IMR-90 (cell line): ENCODE data around the gene KCNQ1.

Source experiments
- CHD1 ChIP-seq: IDR thresholded peaks from 2 replicates; pipeline ENCODE4 v1.6.1; 2012; ENCODE audit warnings: low read depth, low read length, improper control_type of control experiment
- FOS ChIP-seq: fragments of 150-350 bp; IDR thresholded peaks from 2 replicates; pipeline ENCODE4 v1.6.1; 2016; ENCODE audit warnings: low read depth, low read length
- MAFK ChIP-seq: IDR thresholded peaks from 2 replicates; pipeline ENCODE4 v1.6.1; 2012; ENCODE audit warnings: low read depth, low read length, improper control_type of control experiment
- MXI1 ChIP-seq: IDR thresholded peaks from 2 replicates; pipeline ENCODE4 v1.6.1; 2012; ENCODE audit warnings: low read depth, mild to moderate bottlenecking, low read length, moderate library complexity, borderline replicate concordance
- NFE2L2 ChIP-seq: fragments of 150-350 bp; IDR thresholded peaks from 2 replicates; pipeline ENCODE4 v1.6.1; 2016; ENCODE audit warnings: low read depth, mild to moderate bottlenecking, low read length
- POLR2A ChIP-seq: IDR thresholded peaks from 2 replicates; pipeline ENCODE4 v1.6.1; 2012; ENCODE audit warnings: mild to moderate bottlenecking, low read depth, low read length
- RAD21 ChIP-seq: IDR thresholded peaks from 2 replicates; pipeline ENCODE4 v1.6.1; 2012; ENCODE audit warnings: low read length, improper control_type of control experiment
- RCOR1 ChIP-seq: IDR thresholded peaks from 2 replicates; pipeline ENCODE4 v1.6.1; 2012; ENCODE audit warnings: mild to moderate bottlenecking, low read length, improper control_type of control experiment; ENCODE audit not compliant: insufficient replicate concordance
- RFX5 ChIP-seq: IDR thresholded peaks from 2 replicates; pipeline ENCODE4 v1.8.0; 2012; ENCODE audit warnings: low read depth, mild to moderate bottlenecking, low read length, moderate library complexity
- TF ChIP-seq, protein P1 (sequence below): fragments of 150-350 bp; IDR thresholded peaks from 2 replicates; pipeline ENCODE4 v1.6.1; 2017; ENCODE audit warnings: mild to moderate bottlenecking, antibody characterized with exemption, low read length, low read depth
- TF ChIP-seq, protein P2 (sequence below): conservative IDR thresholded peaks from 2 replicates; pipeline ENCODE4 v1.5.1; 2012; ENCODE audit warnings: mild to moderate bottlenecking, low read depth, low read length, improper control_type of control experiment

DNA sequence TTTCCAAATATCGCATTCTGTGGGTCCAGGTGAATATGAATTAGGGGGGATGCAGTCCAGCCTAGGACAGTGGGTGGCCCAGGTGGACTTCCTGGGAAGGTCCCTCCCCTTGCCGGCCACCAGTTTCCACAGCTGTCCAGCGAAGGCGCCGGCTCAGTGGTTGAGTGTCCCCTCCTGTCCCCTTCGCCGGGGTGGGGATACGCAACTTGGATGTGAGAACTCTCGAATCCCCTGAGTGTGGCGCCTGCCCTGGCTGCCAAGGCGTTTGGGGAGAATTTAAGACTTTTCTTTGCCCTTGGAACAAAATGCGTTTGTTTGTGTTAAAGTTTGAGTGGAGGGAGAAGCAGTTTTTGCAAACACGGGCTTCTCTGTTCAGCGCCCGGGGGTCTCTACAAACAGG is 131.3 kb downstream of the KCNQ1 start:
- TF ChIP-seq MAFK (no peak), CHD1 (no peak), POLR2A (no peak), MXI1 (no peak), RAD21 (no peak), RFX5 (no peak), FOS (no peak), NFE2L2 (no peak), RCOR1 (no peak)
- TF ChIP-seq, protein P1, sequence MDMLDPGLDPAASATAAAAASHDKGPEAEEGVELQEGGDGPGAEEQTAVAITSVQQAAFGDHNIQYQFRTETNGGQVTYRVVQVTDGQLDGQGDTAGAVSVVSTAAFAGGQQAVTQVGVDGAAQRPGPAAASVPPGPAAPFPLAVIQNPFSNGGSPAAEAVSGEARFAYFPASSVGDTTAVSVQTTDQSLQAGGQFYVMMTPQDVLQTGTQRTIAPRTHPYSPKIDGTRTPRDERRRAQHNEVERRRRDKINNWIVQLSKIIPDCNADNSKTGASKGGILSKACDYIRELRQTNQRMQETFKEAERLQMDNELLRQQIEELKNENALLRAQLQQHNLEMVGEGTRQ, result no peak
- TF ChIP-seq, protein P2, sequence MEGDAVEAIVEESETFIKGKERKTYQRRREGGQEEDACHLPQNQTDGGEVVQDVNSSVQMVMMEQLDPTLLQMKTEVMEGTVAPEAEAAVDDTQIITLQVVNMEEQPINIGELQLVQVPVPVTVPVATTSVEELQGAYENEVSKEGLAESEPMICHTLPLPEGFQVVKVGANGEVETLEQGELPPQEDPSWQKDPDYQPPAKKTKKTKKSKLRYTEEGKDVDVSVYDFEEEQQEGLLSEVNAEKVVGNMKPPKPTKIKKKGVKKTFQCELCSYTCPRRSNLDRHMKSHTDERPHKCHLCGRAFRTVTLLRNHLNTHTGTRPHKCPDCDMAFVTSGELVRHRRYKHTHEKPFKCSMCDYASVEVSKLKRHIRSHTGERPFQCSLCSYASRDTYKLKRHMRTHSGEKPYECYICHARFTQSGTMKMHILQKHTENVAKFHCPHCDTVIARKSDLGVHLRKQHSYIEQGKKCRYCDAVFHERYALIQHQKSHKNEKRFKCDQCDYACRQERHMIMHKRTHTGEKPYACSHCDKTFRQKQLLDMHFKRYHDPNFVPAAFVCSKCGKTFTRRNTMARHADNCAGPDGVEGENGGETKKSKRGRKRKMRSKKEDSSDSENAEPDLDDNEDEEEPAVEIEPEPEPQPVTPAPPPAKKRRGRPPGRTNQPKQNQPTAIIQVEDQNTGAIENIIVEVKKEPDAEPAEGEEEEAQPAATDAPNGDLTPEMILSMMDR, result no peak
